Measurements from ENCODE around the gene DOCK6. TPM values are rescaled to one million over a fixed set of nuclear protein-coding genes. Genes with fewer than 3 reads are reported as not detected.

The DOCK6 gene
- total and polyA plus RNA-seq, 8 donors = 65.6 to 111 (median 79.1) TPM

GRCh38 chr19:11239377-11240000, 22.8 kb downstream of the DOCK6 start, which contains the start of gene ANGPTL8:
Gene ANGPTL8, plus strand, starts transcription at chr19:11239619. Its CDS starts 19 bp downstream, at chr19:11239638.
- intact Hi-C loops (cut with DNase I) = no loop called here
- Histone ChIP-seq H3K27ac (no peak within 1 kb of the TSS), H3K4me3 (no peak within 1 kb of the TSS), H3K4me1 (peaks cover 0 to 12% of the 10 kb centered on the region in 2 donors), H3K27me3 (no peaks in the 10 kb centered on the region), H3K9me3 (peaks cover 0 to 10% of the 10 kb centered on the region in 2 donors), H3K36me3 (peaks cover 0 to 65% of the 10 kb centered on the region in 2 donors)
- ATAC-seq (no peak), DNase-seq (no peak)
- TF ChIP-seq, protein P1, sequence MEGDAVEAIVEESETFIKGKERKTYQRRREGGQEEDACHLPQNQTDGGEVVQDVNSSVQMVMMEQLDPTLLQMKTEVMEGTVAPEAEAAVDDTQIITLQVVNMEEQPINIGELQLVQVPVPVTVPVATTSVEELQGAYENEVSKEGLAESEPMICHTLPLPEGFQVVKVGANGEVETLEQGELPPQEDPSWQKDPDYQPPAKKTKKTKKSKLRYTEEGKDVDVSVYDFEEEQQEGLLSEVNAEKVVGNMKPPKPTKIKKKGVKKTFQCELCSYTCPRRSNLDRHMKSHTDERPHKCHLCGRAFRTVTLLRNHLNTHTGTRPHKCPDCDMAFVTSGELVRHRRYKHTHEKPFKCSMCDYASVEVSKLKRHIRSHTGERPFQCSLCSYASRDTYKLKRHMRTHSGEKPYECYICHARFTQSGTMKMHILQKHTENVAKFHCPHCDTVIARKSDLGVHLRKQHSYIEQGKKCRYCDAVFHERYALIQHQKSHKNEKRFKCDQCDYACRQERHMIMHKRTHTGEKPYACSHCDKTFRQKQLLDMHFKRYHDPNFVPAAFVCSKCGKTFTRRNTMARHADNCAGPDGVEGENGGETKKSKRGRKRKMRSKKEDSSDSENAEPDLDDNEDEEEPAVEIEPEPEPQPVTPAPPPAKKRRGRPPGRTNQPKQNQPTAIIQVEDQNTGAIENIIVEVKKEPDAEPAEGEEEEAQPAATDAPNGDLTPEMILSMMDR (IDR thresholded peaks at IDR 0.05) = no peak

GRCh38 chr19:11238781-11239376, 23.4 kb downstream of the DOCK6 start:
- Histone ChIP-seq H3K27ac (no peak overlapping the region), H3K27me3 (no peaks in the 10 kb centered on the region), H3K4me3 (no peak overlapping the region), H3K36me3 (peaks cover 0 to 65% of the 10 kb centered on the region in 2 donors), H3K4me1 (peaks cover 0 to 12% of the 10 kb centered on the region in 2 donors), H3K9me3 (peaks cover 0 to 10% of the 10 kb centered on the region in 2 donors)
- ATAC-seq = no peak
- intact Hi-C loops (cut with DNase I) = no loop called here
- TF ChIP-seq, protein P1 (IDR thresholded peaks at IDR 0.05) = no peak
- no peak for DNase-seq

- peaks cover 0 to 10% of the 10 kb centered on the region in 2 donors for H3K9me3 ChIP-seq
- H3K36me3 ChIP-seq = peaks cover 0 to 71% of the 10 kb centered on the region in 2 donors
- TF ChIP-seq, protein P1 (IDR thresholded peaks at IDR 0.05) = no peak
- H3K27me3 ChIP-seq = no peaks in the 10 kb centered on the region
- H3K4me3 ChIP-seq = no peak overlapping the region
- peaks cover 0 to 3% of the 10 kb centered on the region in 2 donors for H3K4me1 ChIP-seq
- no peak overlapping the region for H3K27ac ChIP-seq
- intact Hi-C loops (cut with DNase I) = no loop called here
- ATAC-seq (no peak), DNase-seq (no peak)
Measured at GRCh38 chr19:11238041-11238440, 24.3 kb downstream of the DOCK6 start.

DNA sequence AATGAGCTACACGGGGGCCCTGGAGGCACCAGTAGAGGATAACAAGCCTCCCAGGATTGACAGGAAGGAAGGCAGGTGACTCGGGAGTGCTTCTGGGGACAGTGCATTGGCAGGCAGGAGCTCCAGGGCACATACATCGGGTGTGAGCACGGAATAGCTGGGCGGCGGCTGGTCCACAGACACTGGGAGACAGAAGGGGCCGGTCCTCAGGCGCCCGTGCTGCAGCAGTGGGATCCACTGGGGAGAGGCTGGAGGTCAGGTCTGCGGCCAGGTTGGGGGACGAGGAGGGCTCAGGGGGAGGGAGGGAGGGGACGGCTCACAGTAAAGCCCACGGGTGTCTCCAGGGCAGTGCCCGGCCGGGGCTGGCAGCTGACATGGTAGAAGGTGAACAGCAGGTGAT, 25.0 kb downstream of the DOCK6 start:
- TF ChIP-seq, protein P1 (IDR thresholded peaks at IDR 0.05) = no peak
- Histone ChIP-seq H3K9me3 (peaks cover 0 to 10% of the 10 kb centered on the region in 2 donors), H3K36me3 (peaks cover 0 to 71% of the 10 kb centered on the region in 2 donors), H3K4me3 (no peak overlapping the region), H3K4me1 (no peaks in the 10 kb centered on the region), H3K27ac (no peak overlapping the region), H3K27me3 (no peaks in the 10 kb centered on the region)
- ATAC-seq (no peak), DNase-seq (no peak)
- intact Hi-C loops (cut with DNase I) = no loop called here
